Measurements from ENCODE around the gene SCUBE2.

- no peak for TF ChIP-seq CTCF (IDR thresholded peaks at IDR 0.05)
- TF ChIP-seq POLR2A (IDR thresholded peaks at IDR 0.05), result no peak
Observed at GRCh38 chr11:9069256-9069655, 22.1 kb downstream of the SCUBE2 start.

Data from testis (tissue), 2 donors.